HCT116 (cell line): ENCODE results near the gene CREG1. TPM values are rescaled to one million over a fixed set of nuclear protein-coding genes. Genes with fewer than 3 reads are reported as not detected.

Source experiments
- ATAC-seq: fragments of 200-7000 bp; cut with Tn5 transposase; 2 replicates; pipeline ENCODE4 v1.9.1; 2020; ENCODE audit warnings: mild to moderate bottlenecking, moderate library complexity
- BruUV-seq: library from RNA; stranded (reverse); fragments of 400-500 nt; replicated peaks from 2 replicates; lab custom pipeline; 2021; lab: Mats Ljungman, UMichigan
- CTCF ChIA-PET: fragments of 300-600 bp; sonication (Branson Sonifier 250); formaldehyde crosslinking; loops from one replicate; lab custom pipeline; 2021; ENCODE audit warnings: antibody characterized with exemption; lab: Charles Lee
- POLR2A ChIA-PET: fragments of 300-600, 350-600 bp; sonication (Branson Sonifier 250); formaldehyde crosslinking; loops from one replicate; lab custom pipeline; 2021; ENCODE audit warnings: antibody characterized with exemption; lab: Charles Lee
- RAD21 ChIA-PET, 2 experiments: fragments of 300-600 bp; sonication (Branson Sonifier 250); formaldehyde crosslinking; loops; one replicate each; lab custom pipeline; 2023; ENCODE audit warnings: low total read pairs in 2 of 2; ENCODE audit not compliant: uncharacterized antibody in 2 of 2, unreplicated experiment in 2 of 2, low non-redundant PET in 1 of 2; lab: Charles Lee
- DNase-seq: peaks from one replicate; pipeline ENCODE4 v3.0.0-alpha.2; 2010; ENCODE audit warnings: low read depth, low spot score
- H2AFZ ChIP-seq: fragments of 200-600 bp; shearing (Covaris generic), sonication (generic); 2 replicates; pipeline ENCODE4 v1.6.1; 2017; ENCODE audit warnings: low read depth, mixed run types, mixed read lengths, antibody characterized with exemption, low read length; ENCODE audit not compliant: poor library complexity, severe bottlenecking
- H3K27ac ChIP-seq: 2 replicates; pipeline ENCODE4 v1.5.1; 2012; ENCODE audit warnings: low read depth, low read length
- H3K27me3 ChIP-seq: fragments of 200-600 bp; sonication (generic); 2 replicates; pipeline ENCODE4 v1.6.1; 2016; ENCODE audit warnings: mixed run types, low read length, mixed read lengths; ENCODE audit not compliant: insufficient read depth
- H3K36me3 ChIP-seq, 2 experiments: fragments of 200-500 bp in 1 of 2; fragments of 200-600 bp in 1 of 2; sonication (Bioruptor generic) in 1 of 2; sonication (generic) in 1 of 2; 2 replicates each; pipeline versions ENCODE4 v1.5.1 to v1.6.1; 2014 to 2016; ENCODE audit warnings: low read length in 2 of 2, inconsistent platforms in 1 of 2, mixed read lengths in 1 of 2, mixed run types in 1 of 2; ENCODE audit not compliant: insufficient read depth in 2 of 2, control insufficient read depth in 1 of 2
- H3K4me1 ChIP-seq, 2 experiments: fragments of 200-600 bp in 1 of 2; sonication (generic) in 1 of 2; 2 replicates each; pipeline versions ENCODE4 v1.5.1 to v1.6.1; 2012 to 2017; ENCODE audit warnings: low read length in 2 of 2, inconsistent platforms in 1 of 2, mild to moderate bottlenecking in 1 of 2, mixed read lengths in 1 of 2, mixed run types in 1 of 2, moderate library complexity in 1 of 2; ENCODE audit not compliant: insufficient read depth in 2 of 2, control insufficient read depth in 1 of 2
- H3K4me2 ChIP-seq: fragments of 200-600 bp; sonication (generic); 2 replicates; pipeline ENCODE4 v1.6.1; 2017; ENCODE audit warnings: mixed run types, low read length, mixed read lengths
- H3K4me3 ChIP-seq, 2 experiments: fragments of 200-600 bp in 1 of 2; sonication (generic) in 1 of 2; replicated peaks in 1 of 2; 2 replicates each; pipeline ENCODE4 v1.5.1; 2011 to 2016; ENCODE audit warnings: low read length in 2 of 2, control low read depth in 1 of 2, low read depth in 1 of 2, mild to moderate bottlenecking in 1 of 2, mixed read lengths in 1 of 2, mixed run types in 1 of 2
- H3K79me2 ChIP-seq: fragments of 200-600 bp; sonication (generic); 2 replicates; pipeline ENCODE4 v1.6.1; 2017; ENCODE audit warnings: mild to moderate bottlenecking, mixed run types, low read length, moderate library complexity, mixed read lengths; ENCODE audit not compliant: insufficient read depth
- H3K9ac ChIP-seq: fragments of 200-600 bp; sonication (generic); 2 replicates; pipeline ENCODE4 v1.6.1; 2016; ENCODE audit warnings: low read length, mixed read lengths
- H3K9me2 ChIP-seq: fragments of 200-600 bp; sonication (generic), shearing (Covaris generic); 2 replicates; pipeline ENCODE4 v1.6.1; 2017; ENCODE audit warnings: mixed run types, mild to moderate bottlenecking, moderate library complexity; ENCODE audit not compliant: insufficient read depth
- H3K9me3 ChIP-seq, 2 experiments: fragments of 200-500 bp in 1 of 2; fragments of 200-600 bp in 1 of 2; sonication (Bioruptor generic) in 1 of 2; sonication (generic) in 1 of 2; 2 replicates each; pipeline ENCODE4 v1.6.1; 2014 to 2017; ENCODE audit warnings: low read length in 2 of 2, mixed read lengths in 2 of 2, inconsistent platforms in 1 of 2, low read depth in 1 of 2, mild to moderate bottlenecking in 1 of 2, mixed run types in 1 of 2, moderate library complexity in 1 of 2; ENCODE audit not compliant: control insufficient read depth in 1 of 2, insufficient read depth in 1 of 2
- H4K20me1 ChIP-seq: fragments of 200-600 bp; sonication (generic), shearing (Covaris generic); 2 replicates; pipeline ENCODE4 v1.6.1; 2017; ENCODE audit warnings: mixed run types, mild to moderate bottlenecking, moderate library complexity; ENCODE audit not compliant: insufficient read depth
- ATF3 ChIP-seq: IDR thresholded peaks from 2 replicates; pipeline ENCODE4 v1.6.1; 2012
- CBX3 ChIP-seq: IDR thresholded peaks from 2 replicates; pipeline ENCODE4 v1.6.1; 2012; ENCODE audit warnings: low read depth
- EZH2 ChIP-seq: fragments of 200-600 bp; sonication (generic); IDR thresholded peaks from 2 replicates; pipeline ENCODE4 v1.6.1; 2017; ENCODE audit warnings: antibody characterized with exemption, mixed run types
- JUND ChIP-seq: IDR thresholded peaks from 2 replicates; pipeline ENCODE4 v1.6.1; 2012
- POLR2AphosphoS5 ChIP-seq: IDR thresholded peaks from 2 replicates; pipeline ENCODE4 v1.6.1; 2011; ENCODE audit warnings: mild to moderate bottlenecking, low read depth, low read length, moderate library complexity
- SP1 ChIP-seq: IDR thresholded peaks from 2 replicates; pipeline ENCODE4 v1.6.1; 2012; ENCODE audit warnings: low read depth
- ZBTB33 ChIP-seq: IDR thresholded peaks from 2 replicates; pipeline ENCODE4 v1.6.1; 2011; ENCODE audit warnings: mild to moderate bottlenecking, low read length, moderate library complexity; ENCODE audit not compliant: insufficient replicate concordance; ENCODE audit errors: extremely low read depth
- ZFX ChIP-seq: fragments of 450-650 bp; IDR thresholded peaks from 2 replicates; pipeline ENCODE4 v1.6.1; 2017
- intact Hi-C: fragments of 100-400 bp; cut with micrococcal nuclease; formaldehyde crosslinking; loops from 2 replicates; pipeline ENCODE4 v1.10.0; 2022
- total RNA-seq: library from RNA; stranded (reverse); gene quantifications from one replicate; pipeline ENCODE4 v1.2.1, GENCODE V29; 2021; ENCODE audit not compliant: unreplicated experiment
- TF ChIP-seq, protein P1 (sequence below), 3 experiments: fragments of 200-600 bp in 1 of 3; sonication (generic) in 1 of 3; IDR thresholded peaks in 2 of 3; conservative IDR thresholded peaks in 1 of 3; 2 replicates each; pipeline ENCODE4 v1.5.1; 2012 to 2017; ENCODE audit warnings: low read depth in 2 of 3, low read length in 2 of 3, antibody characterized with exemption in 1 of 3, borderline replicate concordance in 1 of 3, control low read depth in 1 of 3, mild to moderate bottlenecking in 1 of 3, mixed read lengths in 1 of 3, mixed run types in 1 of 3, moderate library complexity in 1 of 3; ENCODE audit not compliant: insufficient read depth in 1 of 3

The CREG1 gene
- total RNA-seq, 1 experiment from 2014 or later = 55.7 TPM

GRCh38 chr1:167499106-167499505, 54.5 kb downstream of the CREG1 start:
- H3K27ac ChIP-seq = no peak overlapping the region
- H3K9ac ChIP-seq = no peak overlapping the region
- H3K9me3 ChIP-seq = no peaks in the 10 kb centered on the region
- POLR2A ChIA-PET = no interaction called here
- no peaks in the 10 kb centered on the region for H3K79me2 ChIP-seq
- CTCF ChIA-PET = no interaction called here
- H3K4me2 ChIP-seq = no peak overlapping the region
- intact Hi-C loops = no loop called here
- DNase-seq = no peak
- H3K36me3 ChIP-seq = no peaks in the 10 kb centered on the region
- no TSS peak for BruUV-seq
- peaks cover 30% of the 10 kb centered on the region for H3K27me3 ChIP-seq
- no peaks in the 10 kb centered on the region for H3K9me2 ChIP-seq
- TF ChIP-seq POLR2AphosphoS5 (no peak), EZH2 (no peak), ZFX (no peak)
- RAD21 ChIA-PET = no interaction called here
- H3K4me3 ChIP-seq = no peak overlapping the region
- H2AFZ ChIP-seq = no peak overlapping the region
- no peak for ATAC-seq
- H3K4me1 ChIP-seq = no peaks in the 10 kb centered on the region
- H4K20me1 ChIP-seq = no peaks in the 10 kb centered on the region

- ATAC-seq = no peak
- TF ChIP-seq EZH2 (no peak), SP1 (no peak), CBX3 (no peak), ZBTB33 (no peak), JUND (no peak), ATF3 (no peak)
- TF ChIP-seq, protein P1, sequence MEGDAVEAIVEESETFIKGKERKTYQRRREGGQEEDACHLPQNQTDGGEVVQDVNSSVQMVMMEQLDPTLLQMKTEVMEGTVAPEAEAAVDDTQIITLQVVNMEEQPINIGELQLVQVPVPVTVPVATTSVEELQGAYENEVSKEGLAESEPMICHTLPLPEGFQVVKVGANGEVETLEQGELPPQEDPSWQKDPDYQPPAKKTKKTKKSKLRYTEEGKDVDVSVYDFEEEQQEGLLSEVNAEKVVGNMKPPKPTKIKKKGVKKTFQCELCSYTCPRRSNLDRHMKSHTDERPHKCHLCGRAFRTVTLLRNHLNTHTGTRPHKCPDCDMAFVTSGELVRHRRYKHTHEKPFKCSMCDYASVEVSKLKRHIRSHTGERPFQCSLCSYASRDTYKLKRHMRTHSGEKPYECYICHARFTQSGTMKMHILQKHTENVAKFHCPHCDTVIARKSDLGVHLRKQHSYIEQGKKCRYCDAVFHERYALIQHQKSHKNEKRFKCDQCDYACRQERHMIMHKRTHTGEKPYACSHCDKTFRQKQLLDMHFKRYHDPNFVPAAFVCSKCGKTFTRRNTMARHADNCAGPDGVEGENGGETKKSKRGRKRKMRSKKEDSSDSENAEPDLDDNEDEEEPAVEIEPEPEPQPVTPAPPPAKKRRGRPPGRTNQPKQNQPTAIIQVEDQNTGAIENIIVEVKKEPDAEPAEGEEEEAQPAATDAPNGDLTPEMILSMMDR (IDR thresholded peaks at IDR 0.05 in 2 of 3, conservative IDR thresholded peaks at IDR 0.05 in 1 of 3; ENCODE audit: borderline replicate concordance in 1 of 3, insufficient read depth in 1 of 3, low read depth in 2 of 3, low read length in 2 of 3) = no peak
- CTCF ChIA-PET = no interaction called here
Measured at GRCh38 chr1:167496797-167497619, 56.6 kb downstream of the CREG1 start.

More at GRCh38 chr1:167496797-167497619, 56.6 kb downstream of the CREG1 start:
- H3K9me3 ChIP-seq = no peaks in the 10 kb centered on the region
- DNase-seq = no peak
- H3K4me2 ChIP-seq = no peak overlapping the region
- no peaks in the 10 kb centered on the region for H3K9me2 ChIP-seq
- H2AFZ ChIP-seq = no peak overlapping the region
- H3K36me3 ChIP-seq = no peaks in the 10 kb centered on the region
- RAD21 ChIA-PET = no interaction called here
- BruUV-seq = no TSS peak
- peaks cover 23% of the 10 kb centered on the region for H3K27me3 ChIP-seq
- intact Hi-C loops = no loop called here
- H3K79me2 ChIP-seq = no peaks in the 10 kb centered on the region
- no peaks in the 10 kb centered on the region for H3K4me1 ChIP-seq
- no peak overlapping the region for H3K27ac ChIP-seq
- H3K9ac ChIP-seq = no peak overlapping the region
- no peak overlapping the region for H3K4me3 ChIP-seq
- POLR2A ChIA-PET = no interaction called here
- H4K20me1 ChIP-seq = no peaks in the 10 kb centered on the region
